ENCODE data around the gene NANOGP8. TPM values are rescaled to one million over a fixed set of nuclear protein-coding genes. Genes with fewer than 3 reads are reported as not detected.
"Not testable (repeated sequence)": the region's sequence is repeated elsewhere in the genome, so short reads cannot be mapped to it uniquely, and the experiment has no call there.

NANOGP8 gene
- not detected in 2 replicates for total RNA-seq (2014; rRNA removed; shearing (Covaris generic); ENCODE audit: low replicate concordance)

GRCh38 chr15:35085176-35085919, at the start of gene NANOGP8:
Gene NANOGP8, minus strand, starts transcription at chr15:35085295. Its CDS starts 185 bp downstream, at chr15:35085110.
- H4K20me1 ChIP-seq (ENCODE audit: insufficient read depth, low read depth, low read length); H3K4me3 ChIP-seq (ENCODE audit: low read length); H3K27me3 ChIP-seq (ENCODE audit: low read length); H3K4me2 ChIP-seq (ENCODE audit: low read depth, low read length, poor library complexity, severe bottlenecking); H3K27ac ChIP-seq (ENCODE audit: low read length); H2AFZ ChIP-seq (ENCODE audit: low read length); H3K9me3 ChIP-seq (ENCODE audit: low read length); H3K36me3 ChIP-seq (ENCODE audit: insufficient read depth, low read length); DNase-seq; H3K9ac ChIP-seq (ENCODE audit: low read length); H3K79me2 ChIP-seq (ENCODE audit: low read length); H3K9me2 ChIP-seq (replicated peaks; ENCODE audit: insufficient read depth, low read length); H3K4me1 ChIP-seq (ENCODE audit: low read length): not testable (repeated sequence)

GRCh38 chr15:35134299-35134698, 49.2 kb upstream of the NANOGP8 start:
- H3K79me2 ChIP-seq (ENCODE audit: low read length), result no peaks in the 10 kb centered on the region
- no peaks in the 10 kb centered on the region for H3K9me3 ChIP-seq (ENCODE audit: low read length)
- H3K4me1 ChIP-seq (ENCODE audit: low read length), result peaks cover 5% of the 10 kb centered on the region; the same call in 1 of the 2 replicates
- no peak overlapping the region for H3K4me2 ChIP-seq (ENCODE audit: low read depth, low read length, poor library complexity, severe bottlenecking)
- no peaks in the 10 kb centered on the region for H3K9me2 ChIP-seq (replicated peaks; ENCODE audit: insufficient read depth, low read length)
- no peak for DNase-seq
- H3K4me3 ChIP-seq (ENCODE audit: low read length), result no peak overlapping the region
- H3K9ac ChIP-seq (ENCODE audit: low read length), result no peak overlapping the region
- no peak overlapping the region for H3K27ac ChIP-seq (ENCODE audit: low read length)
- H2AFZ ChIP-seq (ENCODE audit: low read length), result no peak overlapping the region
- H3K27me3 ChIP-seq (ENCODE audit: low read length), result no peaks in the 10 kb centered on the region
- H3K36me3 ChIP-seq (ENCODE audit: insufficient read depth, low read length), result no peaks in the 10 kb centered on the region
- no peaks in the 10 kb centered on the region for H4K20me1 ChIP-seq (ENCODE audit: insufficient read depth, low read depth, low read length)

- no peaks in the 10 kb centered on the region for H3K36me3 ChIP-seq (ENCODE audit: insufficient read depth, low read length)
- no peak for DNase-seq
- no peaks in the 10 kb centered on the region for H4K20me1 ChIP-seq (ENCODE audit: insufficient read depth, low read depth, low read length)
- no peak overlapping the region for H3K4me2 ChIP-seq (ENCODE audit: low read depth, low read length, poor library complexity, severe bottlenecking)
- H3K4me3 ChIP-seq (ENCODE audit: low read length), result no peak overlapping the region
- no peaks in the 10 kb centered on the region for H3K27me3 ChIP-seq (ENCODE audit: low read length)
- H3K4me1 ChIP-seq (ENCODE audit: low read length), result no peaks in the 10 kb centered on the region
- no peaks in the 10 kb centered on the region for H3K79me2 ChIP-seq (ENCODE audit: low read length)
- H3K9me3 ChIP-seq (ENCODE audit: low read length), result no peaks in the 10 kb centered on the region
- no peak overlapping the region for H2AFZ ChIP-seq (ENCODE audit: low read length)
- no peaks in the 10 kb centered on the region for H3K9me2 ChIP-seq (replicated peaks; ENCODE audit: insufficient read depth, low read length)
- no peak overlapping the region for H3K9ac ChIP-seq (ENCODE audit: low read length)
- no peak overlapping the region for H3K27ac ChIP-seq (ENCODE audit: low read length)
Measured at GRCh38 chr15:35130245-35130644, 45.1 kb upstream of the NANOGP8 start.

- Histone ChIP-seq H2AFZ (ENCODE audit: low read length) (no peak overlapping the region), H3K4me3 (ENCODE audit: low read length) (no peak overlapping the region), H3K36me3 (ENCODE audit: insufficient read depth, low read length) (no peaks in the 10 kb centered on the region), H3K4me2 (ENCODE audit: low read depth, low read length, poor library complexity, severe bottlenecking) (no peak overlapping the region), H3K4me1 (ENCODE audit: low read length) (no peaks in the 10 kb centered on the region), H3K27ac (ENCODE audit: low read length) (no peak overlapping the region), H3K9me3 (ENCODE audit: low read length) (no peaks in the 10 kb centered on the region), H3K9me2 (replicated peaks; ENCODE audit: insufficient read depth, low read length) (no peaks in the 10 kb centered on the region), H3K79me2 (ENCODE audit: low read length) (no peaks in the 10 kb centered on the region), H3K9ac (ENCODE audit: low read length) (no peak overlapping the region), H3K27me3 (ENCODE audit: low read length) (no peaks in the 10 kb centered on the region), H4K20me1 (ENCODE audit: insufficient read depth, low read depth, low read length) (no peaks in the 10 kb centered on the region)
- no peak for DNase-seq
Measured at GRCh38 chr15:35129361-35129760, 44.3 kb upstream of the NANOGP8 start.

GRCh38 chr15:35127717-35128116, 42.6 kb upstream of the NANOGP8 start:
- Histone ChIP-seq H2AFZ (ENCODE audit: low read length) (no peak overlapping the region), H3K4me1 (ENCODE audit: low read length) (no peaks in the 10 kb centered on the region), H3K4me3 (ENCODE audit: low read length) (no peak overlapping the region), H3K9ac (ENCODE audit: low read length) (no peak overlapping the region), H3K9me2 (replicated peaks; ENCODE audit: insufficient read depth, low read length) (no peaks in the 10 kb centered on the region), H3K79me2 (ENCODE audit: low read length) (no peaks in the 10 kb centered on the region), H4K20me1 (ENCODE audit: insufficient read depth, low read depth, low read length) (no peaks in the 10 kb centered on the region), H3K9me3 (ENCODE audit: low read length) (no peaks in the 10 kb centered on the region), H3K36me3 (ENCODE audit: insufficient read depth, low read length) (no peaks in the 10 kb centered on the region), H3K27ac (ENCODE audit: low read length) (no peak overlapping the region), H3K27me3 (ENCODE audit: low read length) (no peaks in the 10 kb centered on the region), H3K4me2 (ENCODE audit: low read depth, low read length, poor library complexity, severe bottlenecking) (no peak overlapping the region)
- DNase-seq, result no peak

GRCh38 chr15:35126236-35126635, 41.1 kb upstream of the NANOGP8 start:
- Histone ChIP-seq H3K36me3 (ENCODE audit: insufficient read depth, low read length) (no peaks in the 10 kb centered on the region), H3K4me2 (ENCODE audit: low read depth, low read length, poor library complexity, severe bottlenecking) (no peak overlapping the region), H3K27me3 (ENCODE audit: low read length) (no peaks in the 10 kb centered on the region), H3K9me3 (ENCODE audit: low read length) (no peaks in the 10 kb centered on the region), H3K4me3 (ENCODE audit: low read length) (no peak overlapping the region), H3K27ac (ENCODE audit: low read length) (no peak overlapping the region), H3K4me1 (ENCODE audit: low read length) (no peaks in the 10 kb centered on the region), H4K20me1 (ENCODE audit: insufficient read depth, low read depth, low read length) (no peaks in the 10 kb centered on the region), H3K9me2 (replicated peaks; ENCODE audit: insufficient read depth, low read length) (no peaks in the 10 kb centered on the region), H3K79me2 (ENCODE audit: low read length) (no peaks in the 10 kb centered on the region), H2AFZ (ENCODE audit: low read length) (no peak overlapping the region), H3K9ac (ENCODE audit: low read length) (no peak overlapping the region)
- DNase-seq, result no peak

GRCh38 chr15:35123743-35124142, 38.6 kb upstream of the NANOGP8 start:
- Histone ChIP-seq H3K79me2 (ENCODE audit: low read length) (no peaks in the 10 kb centered on the region), H3K9ac (ENCODE audit: low read length) (no peak overlapping the region), H2AFZ (ENCODE audit: low read length) (no peak overlapping the region), H3K4me1 (ENCODE audit: low read length) (no peaks in the 10 kb centered on the region), H3K4me2 (ENCODE audit: low read depth, low read length, poor library complexity, severe bottlenecking) (no peak overlapping the region), H3K27ac (ENCODE audit: low read length) (no peak overlapping the region), H3K9me2 (replicated peaks; ENCODE audit: insufficient read depth, low read length) (no peaks in the 10 kb centered on the region), H3K9me3 (ENCODE audit: low read length) (no peaks in the 10 kb centered on the region), H3K36me3 (ENCODE audit: insufficient read depth, low read length) (no peaks in the 10 kb centered on the region), H4K20me1 (ENCODE audit: insufficient read depth, low read depth, low read length) (no peaks in the 10 kb centered on the region), H3K27me3 (ENCODE audit: low read length) (no peaks in the 10 kb centered on the region), H3K4me3 (ENCODE audit: low read length) (no peak overlapping the region)
- DNase-seq, result no peak

GRCh38 chr15:35121611-35122359, 36.7 kb upstream of the NANOGP8 start:
- no peaks in the 10 kb centered on the region for H4K20me1 ChIP-seq (ENCODE audit: insufficient read depth, low read depth, low read length)
- no peak overlapping the region for H3K4me2 ChIP-seq (ENCODE audit: low read depth, low read length, poor library complexity, severe bottlenecking)
- no peak overlapping the region for H2AFZ ChIP-seq (ENCODE audit: low read length)
- H3K9me2 ChIP-seq (replicated peaks; ENCODE audit: insufficient read depth, low read length), result no peaks in the 10 kb centered on the region
- H3K27me3 ChIP-seq (ENCODE audit: low read length), result no peaks in the 10 kb centered on the region
- no peaks in the 10 kb centered on the region for H3K36me3 ChIP-seq (ENCODE audit: insufficient read depth, low read length)
- no peaks in the 10 kb centered on the region for H3K4me1 ChIP-seq (ENCODE audit: low read length)
- H3K4me3 ChIP-seq (ENCODE audit: low read length), result no peak overlapping the region
- no peak overlapping the region for H3K9ac ChIP-seq (ENCODE audit: low read length)
- H3K79me2 ChIP-seq (ENCODE audit: low read length), result no peaks in the 10 kb centered on the region
- H3K9me3 ChIP-seq (ENCODE audit: low read length), result no peaks in the 10 kb centered on the region
- DNase-seq, result no peak
- no peak overlapping the region for H3K27ac ChIP-seq (ENCODE audit: low read length)

All from Karpas-422 (cell line).